WTC11 (cell line): ENCODE measurements around the gene FAF1. TPM values are rescaled to one million over a fixed set of nuclear protein-coding genes. Genes with fewer than 3 reads are reported as not detected.

ENCODE experiments used
- ATAC-seq: fragments of 200-7000 bp; cut with Tn5 transposase; 2 replicates; pipeline ENCODE4 v1.10.0; 2021; ENCODE audit warnings: mild to moderate bottlenecking, moderate library complexity
- CTCF ChIA-PET: fragments of 300-600 bp; sonication (Branson Sonifier 250); formaldehyde crosslinking; loops from one replicate; lab custom pipeline; 2021; ENCODE audit warnings: antibody characterized with exemption; lab: Charles Lee
- POLR2A ChIA-PET: fragments of 350-600 bp; sonication (Branson Sonifier 250); formaldehyde crosslinking; loops from one replicate; lab custom pipeline; 2021; ENCODE audit warnings: antibody characterized with exemption; lab: Charles Lee
- DNase-seq: peaks from one replicate; pipeline ENCODE4 v3.0.0; 2021; ENCODE audit warnings: low spot score
- H3K27ac Mint-ChIP-seq: 2 replicates; pipeline ENCODE4 v1.8.0; 2021; ENCODE audit warnings: mixed read lengths
- H3K27me3 Mint-ChIP-seq: 2 replicates; pipeline ENCODE4 v1.8.0; 2021; ENCODE audit warnings: low read depth, mild to moderate bottlenecking, moderate library complexity, mixed read lengths
- H3K36me3 Mint-ChIP-seq: 2 replicates; pipeline ENCODE4 v1.8.0; 2021; ENCODE audit warnings: mixed read lengths
- H3K4me1 Mint-ChIP-seq: 2 replicates; pipeline ENCODE4 v1.8.0; 2022; ENCODE audit warnings: mixed read lengths
- H3K4me3 Mint-ChIP-seq: 2 replicates; pipeline ENCODE4 v1.8.0; 2021; ENCODE audit warnings: mild to moderate bottlenecking, moderate library complexity, mixed read lengths
- H3K9me3 Mint-ChIP-seq: 2 replicates; pipeline ENCODE4 v1.8.0; 2021; ENCODE audit warnings: mixed read lengths
- ATF1 ChIP-seq: sonication (generic); formaldehyde crosslinking; IDR thresholded peaks from 2 replicates; pipeline ENCODE4 v1.8.1; 2023; ENCODE audit warnings: mild to moderate bottlenecking, moderate library complexity, missing genetic modification reagents
- CREM ChIP-seq: sonication (generic); formaldehyde crosslinking; IDR thresholded peaks from 2 replicates; pipeline ENCODE4 v1.8.1; 2022; ENCODE audit warnings: mild to moderate bottlenecking, missing genetic modification reagents, moderate library complexity
- EMX1 ChIP-seq: fragments of 250-450 bp; sonication (Bioruptor Pico); IDR thresholded peaks from 2 replicates; pipeline ENCODE4 v1.8.0; 2021; ENCODE audit warnings: mild to moderate bottlenecking
- ETV6 ChIP-seq: sonication (generic); formaldehyde crosslinking; IDR thresholded peaks from 2 replicates; pipeline ENCODE4 v1.8.1; 2022; ENCODE audit warnings: mild to moderate bottlenecking, missing genetic modification reagents
- FOXK1 ChIP-seq: sonication (generic); formaldehyde crosslinking; IDR thresholded peaks from 2 replicates; pipeline ENCODE4 v1.8.0; 2022; ENCODE audit warnings: mild to moderate bottlenecking, moderate library complexity, missing genetic modification reagents
- GABPB1 ChIP-seq: sonication (generic); formaldehyde crosslinking; IDR thresholded peaks from 2 replicates; pipeline ENCODE4 v1.8.1; 2023; ENCODE audit warnings: mild to moderate bottlenecking, missing genetic modification reagents
- HMGA2 ChIP-seq: fragments of 250-450 bp; sonication (Bioruptor Pico); IDR thresholded peaks from 2 replicates; pipeline ENCODE4 v1.4.0; 2021; ENCODE audit warnings: mild to moderate bottlenecking, moderate library complexity
- IRF1 ChIP-seq: sonication (generic); formaldehyde crosslinking; IDR thresholded peaks from 2 replicates; pipeline ENCODE4 v1.8.0; 2023; ENCODE audit warnings: missing genetic modification reagents
- JAZF1 ChIP-seq: fragments of 250-450 bp; sonication (Bioruptor Pico); IDR thresholded peaks from 2 replicates; pipeline ENCODE4 v1.9.0; 2021; ENCODE audit warnings: moderate library complexity, mild to moderate bottlenecking, inconsistent platforms
- JUN ChIP-seq: sonication (generic); formaldehyde crosslinking; IDR thresholded peaks from 2 replicates; pipeline ENCODE4 v1.8.0; 2023; ENCODE audit warnings: mild to moderate bottlenecking, missing genetic modification reagents
- MLX ChIP-seq: sonication (generic); formaldehyde crosslinking; IDR thresholded peaks from 2 replicates; pipeline ENCODE4 v1.8.1; 2023; ENCODE audit warnings: mild to moderate bottlenecking, missing genetic modification reagents, moderate library complexity
- NFATC4 ChIP-seq: fragments of 250-450 bp; sonication (Bioruptor Pico); IDR thresholded peaks from 2 replicates; pipeline ENCODE4 v1.9.0; 2021; ENCODE audit warnings: mild to moderate bottlenecking
- NR2C2 ChIP-seq: sonication (generic); formaldehyde crosslinking; IDR thresholded peaks from 2 replicates; pipeline ENCODE4 v1.8.0; 2022; ENCODE audit warnings: mild to moderate bottlenecking, missing genetic modification reagents
- NR3C1 ChIP-seq: sonication (generic); formaldehyde crosslinking; conservative IDR thresholded peaks from 2 replicates; pipeline ENCODE4 v1.8.1; 2023; ENCODE audit warnings: low read depth, mild to moderate bottlenecking, missing genetic modification reagents
- PRRX2 ChIP-seq: fragments of 250-450 bp; sonication (Bioruptor Pico); IDR thresholded peaks from 2 replicates; pipeline ENCODE4 v1.8.0; 2021; ENCODE audit warnings: mild to moderate bottlenecking
- RELA ChIP-seq: sonication (generic); formaldehyde crosslinking; IDR thresholded peaks from 2 replicates; pipeline ENCODE4 v1.8.1; 2022; ENCODE audit warnings: missing genetic modification reagents, mild to moderate bottlenecking, borderline replicate concordance
- SMAD3 ChIP-seq: sonication (generic); formaldehyde crosslinking; IDR thresholded peaks from 2 replicates; pipeline ENCODE4 v1.8.0; 2022; ENCODE audit warnings: missing genetic modification reagents, mild to moderate bottlenecking, borderline replicate concordance
- SP1 ChIP-seq: sonication (generic); formaldehyde crosslinking; conservative IDR thresholded peaks from 2 replicates; pipeline ENCODE4 v1.8.1; 2022; ENCODE audit warnings: missing genetic modification reagents
- TEAD4 ChIP-seq: sonication (generic); formaldehyde crosslinking; IDR thresholded peaks from 2 replicates; pipeline ENCODE4 v1.8.0; 2022; ENCODE audit warnings: mild to moderate bottlenecking, missing genetic modification reagents
- ZBTB21 ChIP-seq: sonication (generic); formaldehyde crosslinking; IDR thresholded peaks from 2 replicates; pipeline ENCODE4 v1.8.1; 2023; ENCODE audit warnings: mild to moderate bottlenecking, missing genetic modification reagents, borderline replicate concordance
- ZBTB43 ChIP-seq: sonication (generic); formaldehyde crosslinking; IDR thresholded peaks from 2 replicates; pipeline ENCODE4 v1.8.1; 2023; ENCODE audit warnings: mild to moderate bottlenecking, missing genetic modification reagents
- ZNF219 ChIP-seq: sonication (generic); formaldehyde crosslinking; IDR thresholded peaks from 2 replicates; pipeline ENCODE4 v1.8.0; 2023; ENCODE audit warnings: missing genetic modification reagents, mild to moderate bottlenecking, borderline replicate concordance
- ZNF263 ChIP-seq: sonication (generic); formaldehyde crosslinking; IDR thresholded peaks from 2 replicates; pipeline ENCODE4 v1.8.1; 2022; ENCODE audit warnings: low read depth, mild to moderate bottlenecking, moderate library complexity, missing genetic modification reagents
- ZNF423 ChIP-seq: fragments of 250-450 bp; sonication (Bioruptor Pico); IDR thresholded peaks from 2 replicates; pipeline ENCODE4 v2.1.2; 2022; ENCODE audit warnings: mild to moderate bottlenecking, moderate library complexity
- total RNA-seq: library from RNA; stranded (reverse); gene quantifications from 3 replicates; pipeline ENCODE4 v1.2.3, GENCODE V29; 2021
- TF ChIP-seq, protein P1 (sequence below): sonication (generic); formaldehyde crosslinking; IDR thresholded peaks from 2 replicates; pipeline ENCODE4 v1.8.1; 2022; ENCODE audit warnings: low read depth, mild to moderate bottlenecking, moderate library complexity, missing genetic modification reagents, borderline replicate concordance
- TF ChIP-seq, protein P2 (sequence below): fragments of 250-450 bp; sonication (Bioruptor Pico); IDR thresholded peaks from 2 replicates; pipeline ENCODE4 v1.9.0; 2021; ENCODE audit warnings: mild to moderate bottlenecking, borderline replicate concordance
- TF ChIP-seq, protein P3 (sequence below): sonication (generic); formaldehyde crosslinking; IDR thresholded peaks from 2 replicates; pipeline ENCODE4 v1.8.0; 2023; ENCODE audit warnings: missing genetic modification reagents, mild to moderate bottlenecking, borderline replicate concordance

The FAF1 gene
- total RNA-seq, 1 experiment from 2014 or later, result 53.5 TPM

GRCh38 chr1:50566405-50566804 lies 393.7 kb downstream of the FAF1 start:
- H3K27me3 Mint-ChIP-seq, result no peaks in the 10 kb centered on the region
- H3K27ac Mint-ChIP-seq, result no peak overlapping the region
- no peaks in the 10 kb centered on the region for H3K36me3 Mint-ChIP-seq
- H3K9me3 Mint-ChIP-seq, result no peaks in the 10 kb centered on the region
- TF ChIP-seq FOXK1 (no peak), ZNF423 (CRISPR knock-in tag) (no peak), PRRX2 (CRISPR knock-in tag) (no peak), CREM (CRISPR knock-in tag) (no peak), SP1 (CRISPR knock-in tag) (no peak), IRF1 (CRISPR knock-in tag) (no peak), ZBTB21 (CRISPR knock-in tag) (no peak), JAZF1 (no peak), GABPB1 (CRISPR knock-in tag) (no peak), RELA (CRISPR knock-in tag) (no peak), SMAD3 (CRISPR knock-in tag) (no peak), ZNF219 (no peak), ZBTB43 (CRISPR knock-in tag) (no peak), MLX (no peak), HMGA2 (no peak), TEAD4 (no peak)
- TF ChIP-seq, protein P1, sequence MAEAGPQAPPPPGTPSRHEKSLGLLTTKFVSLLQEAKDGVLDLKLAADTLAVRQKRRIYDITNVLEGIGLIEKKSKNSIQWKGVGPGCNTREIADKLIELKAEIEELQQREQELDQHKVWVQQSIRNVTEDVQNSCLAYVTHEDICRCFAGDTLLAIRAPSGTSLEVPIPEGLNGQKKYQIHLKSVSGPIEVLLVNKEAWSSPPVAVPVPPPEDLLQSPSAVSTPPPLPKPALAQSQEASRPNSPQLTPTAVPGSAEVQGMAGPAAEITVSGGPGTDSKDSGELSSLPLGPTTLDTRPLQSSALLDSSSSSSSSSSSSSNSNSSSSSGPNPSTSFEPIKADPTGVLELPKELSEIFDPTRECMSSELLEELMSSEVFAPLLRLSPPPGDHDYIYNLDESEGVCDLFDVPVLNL (CRISPR knock-in tag), result no peak
- TF ChIP-seq, protein P2, sequence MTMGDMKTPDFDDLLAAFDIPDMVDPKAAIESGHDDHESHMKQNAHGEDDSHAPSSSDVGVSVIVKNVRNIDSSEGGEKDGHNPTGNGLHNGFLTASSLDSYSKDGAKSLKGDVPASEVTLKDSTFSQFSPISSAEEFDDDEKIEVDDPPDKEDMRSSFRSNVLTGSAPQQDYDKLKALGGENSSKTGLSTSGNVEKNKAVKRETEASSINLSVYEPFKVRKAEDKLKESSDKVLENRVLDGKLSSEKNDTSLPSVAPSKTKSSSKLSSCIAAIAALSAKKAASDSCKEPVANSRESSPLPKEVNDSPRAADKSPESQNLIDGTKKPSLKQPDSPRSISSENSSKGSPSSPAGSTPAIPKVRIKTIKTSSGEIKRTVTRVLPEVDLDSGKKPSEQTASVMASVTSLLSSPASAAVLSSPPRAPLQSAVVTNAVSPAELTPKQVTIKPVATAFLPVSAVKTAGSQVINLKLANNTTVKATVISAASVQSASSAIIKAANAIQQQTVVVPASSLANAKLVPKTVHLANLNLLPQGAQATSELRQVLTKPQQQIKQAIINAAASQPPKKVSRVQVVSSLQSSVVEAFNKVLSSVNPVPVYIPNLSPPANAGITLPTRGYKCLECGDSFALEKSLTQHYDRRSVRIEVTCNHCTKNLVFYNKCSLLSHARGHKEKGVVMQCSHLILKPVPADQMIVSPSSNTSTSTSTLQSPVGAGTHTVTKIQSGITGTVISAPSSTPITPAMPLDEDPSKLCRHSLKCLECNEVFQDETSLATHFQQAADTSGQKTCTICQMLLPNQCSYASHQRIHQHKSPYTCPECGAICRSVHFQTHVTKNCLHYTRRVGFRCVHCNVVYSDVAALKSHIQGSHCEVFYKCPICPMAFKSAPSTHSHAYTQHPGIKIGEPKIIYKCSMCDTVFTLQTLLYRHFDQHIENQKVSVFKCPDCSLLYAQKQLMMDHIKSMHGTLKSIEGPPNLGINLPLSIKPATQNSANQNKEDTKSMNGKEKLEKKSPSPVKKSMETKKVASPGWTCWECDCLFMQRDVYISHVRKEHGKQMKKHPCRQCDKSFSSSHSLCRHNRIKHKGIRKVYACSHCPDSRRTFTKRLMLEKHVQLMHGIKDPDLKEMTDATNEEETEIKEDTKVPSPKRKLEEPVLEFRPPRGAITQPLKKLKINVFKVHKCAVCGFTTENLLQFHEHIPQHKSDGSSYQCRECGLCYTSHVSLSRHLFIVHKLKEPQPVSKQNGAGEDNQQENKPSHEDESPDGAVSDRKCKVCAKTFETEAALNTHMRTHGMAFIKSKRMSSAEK, result no peak
- TF ChIP-seq, all 79 proteins: peak for 0
- DNase-seq (no peak), ATAC-seq (no peak)
- CTCF ChIA-PET, result no interaction called here
- no peak overlapping the region for H3K4me3 Mint-ChIP-seq
- peaks cover 40% of the 10 kb centered on the region for H3K4me1 Mint-ChIP-seq
- POLR2A ChIA-PET, result no interaction called here

DNA sequence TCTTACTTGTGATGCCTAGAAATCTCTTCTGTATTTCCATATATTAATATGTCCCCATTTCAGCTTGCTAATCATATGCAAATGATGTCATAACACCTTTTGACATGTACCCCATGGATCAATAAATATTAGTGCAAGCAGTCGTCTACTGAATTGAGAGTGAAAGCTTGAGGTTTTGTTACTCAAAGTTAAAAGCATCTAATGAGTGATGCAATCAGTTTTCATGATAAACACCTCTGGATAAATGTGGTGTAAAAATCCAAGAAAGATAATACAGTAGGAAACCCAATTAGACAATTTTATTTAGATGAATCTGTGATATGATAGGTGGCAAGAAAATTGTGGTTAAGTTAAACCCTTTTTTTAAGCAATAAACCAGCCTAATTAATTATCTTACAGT lies 395.6 kb downstream of the FAF1 start:
- no peak for ATAC-seq
- no peak overlapping the region for H3K4me3 Mint-ChIP-seq
- no peak overlapping the region for H3K27ac Mint-ChIP-seq
- peaks cover 30% of the 10 kb centered on the region for H3K4me1 Mint-ChIP-seq
- no peaks in the 10 kb centered on the region for H3K27me3 Mint-ChIP-seq
- ChIA-PET POLR2A (no interaction called here), CTCF (no interaction called here)
- no peak for TF ChIP-seq EMX1
- TF ChIP-seq ZNF263 (CRISPR knock-in tag), result no peak
- TF ChIP-seq ETV6 (CRISPR knock-in tag), result no peak
- no peak for TF ChIP-seq ATF1
- TF ChIP-seq NR3C1 (CRISPR knock-in tag), result no peak
- no peak for TF ChIP-seq JUN (CRISPR knock-in tag)
- TF ChIP-seq NR2C2 (CRISPR knock-in tag), result no peak
- TF ChIP-seq, protein P3, sequence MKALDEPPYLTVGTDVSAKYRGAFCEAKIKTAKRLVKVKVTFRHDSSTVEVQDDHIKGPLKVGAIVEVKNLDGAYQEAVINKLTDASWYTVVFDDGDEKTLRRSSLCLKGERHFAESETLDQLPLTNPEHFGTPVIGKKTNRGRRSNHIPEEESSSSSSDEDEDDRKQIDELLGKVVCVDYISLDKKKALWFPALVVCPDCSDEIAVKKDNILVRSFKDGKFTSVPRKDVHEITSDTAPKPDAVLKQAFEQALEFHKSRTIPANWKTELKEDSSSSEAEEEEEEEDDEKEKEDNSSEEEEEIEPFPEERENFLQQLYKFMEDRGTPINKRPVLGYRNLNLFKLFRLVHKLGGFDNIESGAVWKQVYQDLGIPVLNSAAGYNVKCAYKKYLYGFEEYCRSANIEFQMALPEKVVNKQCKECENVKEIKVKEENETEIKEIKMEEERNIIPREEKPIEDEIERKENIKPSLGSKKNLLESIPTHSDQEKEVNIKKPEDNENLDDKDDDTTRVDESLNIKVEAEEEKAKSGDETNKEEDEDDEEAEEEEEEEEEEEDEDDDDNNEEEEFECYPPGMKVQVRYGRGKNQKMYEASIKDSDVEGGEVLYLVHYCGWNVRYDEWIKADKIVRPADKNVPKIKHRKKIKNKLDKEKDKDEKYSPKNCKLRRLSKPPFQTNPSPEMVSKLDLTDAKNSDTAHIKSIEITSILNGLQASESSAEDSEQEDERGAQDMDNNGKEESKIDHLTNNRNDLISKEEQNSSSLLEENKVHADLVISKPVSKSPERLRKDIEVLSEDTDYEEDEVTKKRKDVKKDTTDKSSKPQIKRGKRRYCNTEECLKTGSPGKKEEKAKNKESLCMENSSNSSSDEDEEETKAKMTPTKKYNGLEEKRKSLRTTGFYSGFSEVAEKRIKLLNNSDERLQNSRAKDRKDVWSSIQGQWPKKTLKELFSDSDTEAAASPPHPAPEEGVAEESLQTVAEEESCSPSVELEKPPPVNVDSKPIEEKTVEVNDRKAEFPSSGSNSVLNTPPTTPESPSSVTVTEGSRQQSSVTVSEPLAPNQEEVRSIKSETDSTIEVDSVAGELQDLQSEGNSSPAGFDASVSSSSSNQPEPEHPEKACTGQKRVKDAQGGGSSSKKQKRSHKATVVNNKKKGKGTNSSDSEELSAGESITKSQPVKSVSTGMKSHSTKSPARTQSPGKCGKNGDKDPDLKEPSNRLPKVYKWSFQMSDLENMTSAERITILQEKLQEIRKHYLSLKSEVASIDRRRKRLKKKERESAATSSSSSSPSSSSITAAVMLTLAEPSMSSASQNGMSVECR (CRISPR knock-in tag), result no peak
- no peak for TF ChIP-seq NFATC4 (CRISPR knock-in tag)
- H3K36me3 Mint-ChIP-seq, result no peaks in the 10 kb centered on the region
- no peak for DNase-seq
- H3K9me3 Mint-ChIP-seq, result no peaks in the 10 kb centered on the region
